Chondrocyte (in vitro differentiated cells): ENCODE results near the gene PAQR5. TPM values are rescaled to one million over a fixed set of nuclear protein-coding genes. Genes with fewer than 3 reads are reported as not detected.
A peak's percentile ranks its signal among the peaks of the same experiment; 100 is the strongest.

Experiments used
- DNase-seq: peaks from one replicate; pipeline ENCODE4 v3.0.0; 2021; ENCODE audit warnings: mixed read lengths, low spot score
- H3K27ac Mint-ChIP-seq: one replicate; pipeline ENCODE4 v1.8.0; 2021; ENCODE audit warnings: mild to moderate bottlenecking, moderate library complexity, mixed read lengths; ENCODE audit not compliant: unreplicated experiment
- H3K27me3 Mint-ChIP-seq: 2 replicates; pipeline ENCODE4 v1.8.0; 2021; ENCODE audit warnings: low read depth, mixed read lengths
- H3K36me3 Mint-ChIP-seq: 2 replicates; pipeline ENCODE4 v1.8.0; 2021; ENCODE audit warnings: low read depth, mixed read lengths
- H3K4me1 Mint-ChIP-seq: 2 replicates; pipeline ENCODE4 v1.8.0; 2021; ENCODE audit warnings: low read depth, mild to moderate bottlenecking, mixed read lengths
- H3K4me3 Mint-ChIP-seq: one replicate; pipeline ENCODE4 v1.8.0; 2021; ENCODE audit warnings: mild to moderate bottlenecking, moderate library complexity, mixed read lengths; ENCODE audit not compliant: unreplicated experiment
- H3K9me3 Mint-ChIP-seq: 2 replicates; pipeline ENCODE4 v1.8.0; 2021; ENCODE audit warnings: low read depth, mixed read lengths
- CTCF ChIP-seq: fragments of 200-600 bp; sonication (generic); IDR thresholded peaks from 2 replicates; pipeline ENCODE4 v1.5.0; 2021; ENCODE audit warnings: antibody characterized with exemption, mild to moderate bottlenecking, moderate library complexity
- total RNA-seq: library from RNA; stranded (reverse); gene quantifications from 3 replicates; pipeline ENCODE4 v1.2.1, GENCODE V29; 2021

PAQR5 gene
- total RNA-seq, 1 donor from 2014 or later, result 0.20 TPM

- H3K27me3 Mint-ChIP-seq, result no peaks in the 10 kb centered on the region
- peaks cover 7% of the 10 kb centered on the region for H3K4me1 Mint-ChIP-seq
- no peaks in the 10 kb centered on the region for H3K9me3 Mint-ChIP-seq
- no peak overlapping the region for H3K27ac Mint-ChIP-seq
- no peak overlapping the region for H3K4me3 Mint-ChIP-seq
- H3K36me3 Mint-ChIP-seq, result peaks cover 16% of the 10 kb centered on the region
- no peak for DNase-seq
- TF ChIP-seq CTCF, result no peak
These were observed 135.1 kb downstream of the PAQR5 start for GRCh38 chr15:69433831-69434230.

- peaks cover 15% of the 10 kb centered on the region for H3K36me3 Mint-ChIP-seq
- H3K27me3 Mint-ChIP-seq, result no peaks in the 10 kb centered on the region
- no peaks in the 10 kb centered on the region for H3K9me3 Mint-ChIP-seq
- H3K27ac Mint-ChIP-seq, result no peak overlapping the region
- peaks cover 7% of the 10 kb centered on the region for H3K4me1 Mint-ChIP-seq
- DNase-seq, result no peak
- no peak overlapping the region for H3K4me3 Mint-ChIP-seq
- no peak for TF ChIP-seq CTCF
These were observed 135.5 kb downstream of the PAQR5 start for GRCh38 chr15:69434238-69434637.

GRCh38 chr15:69434679-69435078 lies 136.0 kb downstream of the PAQR5 start:
- Mint-ChIP-seq H3K9me3 (no peaks in the 10 kb centered on the region), H3K4me3 (no peak overlapping the region), H3K4me1 (peaks cover 7% of the 10 kb centered on the region), H3K27me3 (no peaks in the 10 kb centered on the region), H3K27ac (no peak overlapping the region), H3K36me3 (peaks cover 15% of the 10 kb centered on the region)
- TF ChIP-seq CTCF, result no peak
- peak; percentile 91 for DNase-seq

GRCh38 chr15:69435985-69436384 lies 137.3 kb downstream of the PAQR5 start:
- no peak for DNase-seq
- H3K36me3 Mint-ChIP-seq, result peaks cover 14% of the 10 kb centered on the region
- peaks cover 7% of the 10 kb centered on the region for H3K4me1 Mint-ChIP-seq
- no peaks in the 10 kb centered on the region for H3K9me3 Mint-ChIP-seq
- no peak for TF ChIP-seq CTCF
- no peaks in the 10 kb centered on the region for H3K27me3 Mint-ChIP-seq
- no peak overlapping the region for H3K27ac Mint-ChIP-seq
- H3K4me3 Mint-ChIP-seq, result no peak overlapping the region

- TF ChIP-seq CTCF, result no peak
- DNase-seq, result no peak
- Mint-ChIP-seq H3K9me3 (no peaks in the 10 kb centered on the region), H3K27ac (no peak overlapping the region), H3K27me3 (no peaks in the 10 kb centered on the region), H3K4me3 (no peak overlapping the region), H3K4me1 (peaks cover 7% of the 10 kb centered on the region), H3K36me3 (peaks cover 14% of the 10 kb centered on the region)
These were observed 138.2 kb downstream of the PAQR5 start for GRCh38 chr15:69436951-69437350.
